IMR-90 (cell line): ENCODE results near the gene KRTAP21-1. TPM values are rescaled to one million over a fixed set of nuclear protein-coding genes. Genes with fewer than 3 reads are reported as not detected.

Experiments
- ATAC-seq: fragments of 200-7000 bp; cut with Tn5 transposase; 2 replicates; pipeline ENCODE4 v1.9.1; 2020; ENCODE audit warnings: low read depth, mild to moderate bottlenecking, moderate library complexity
- BruUV-seq: library from RNA; stranded (reverse); fragments of 400-500 nt; replicated peaks from 2 replicates; lab custom pipeline; 2021; lab: Mats Ljungman, UMichigan
- CTCF ChIA-PET: fragments of 300-600 bp; formaldehyde crosslinking; extraction: SDS; loops from one replicate; lab custom pipeline; 2021; ENCODE audit warnings: antibody characterized with exemption; lab: Yijun Ruan, JAX
- POLR2A ChIA-PET: fragments of 300-600 bp; sonication (Branson Sonifier 250); formaldehyde crosslinking; loops from one replicate; lab custom pipeline; 2022; ENCODE audit warnings: antibody characterized with exemption; ENCODE audit not compliant: unreplicated experiment; lab: Charles Lee
- DNase-seq: peaks from one replicate; pipeline ENCODE4 v3.0.0; 2013
- H2AFZ ChIP-seq: replicated peaks from 2 replicates; pipeline ENCODE3; 2013; ENCODE audit warnings: low read length, mild to moderate bottlenecking; ENCODE audit not compliant: poor library complexity
- H2AK5ac ChIP-seq: 2 replicates; pipeline ENCODE4 v1.6.1; 2013; ENCODE audit warnings: low read depth, low read length, inconsistent platforms
- H2AK9ac ChIP-seq: replicated peaks from 2 replicates; pipeline ENCODE3; 2013; ENCODE audit warnings: mild to moderate bottlenecking, low read depth, low read length, moderate library complexity; ENCODE audit not compliant: poor library complexity
- H2BK120ac ChIP-seq: 2 replicates; pipeline ENCODE4 v1.6.1; 2013; ENCODE audit warnings: low read depth, low read length, inconsistent platforms
- H2BK15ac ChIP-seq: 3 replicates; pipeline ENCODE4 v1.6.1; 2013; ENCODE audit warnings: low read depth, low read length, inconsistent platforms
- H2BK20ac ChIP-seq: 2 replicates; pipeline ENCODE4 v1.6.1; 2013; ENCODE audit warnings: low read depth, mild to moderate bottlenecking, inconsistent platforms, low read length, moderate library complexity
- H2BK5ac ChIP-seq: 2 replicates; pipeline ENCODE4 v1.6.1; 2013; ENCODE audit warnings: mild to moderate bottlenecking, low read depth, low read length, inconsistent platforms; ENCODE audit not compliant: poor library complexity, severe bottlenecking
- H3K14ac ChIP-seq: replicated peaks from 2 replicates; pipeline ENCODE4 v1.6.1; 2013; ENCODE audit warnings: low read depth, low read length, inconsistent platforms
- H3K18ac ChIP-seq: 2 replicates; pipeline ENCODE4 v1.6.1; 2013; ENCODE audit warnings: low read depth, low read length, control low read depth
- H3K23ac ChIP-seq: 2 replicates; pipeline ENCODE4 v1.6.1; 2013; ENCODE audit warnings: low read depth, low read length, inconsistent platforms
- H3K27ac ChIP-seq: 2 replicates; pipeline ENCODE4 v1.5.1; 2013; ENCODE audit warnings: mild to moderate bottlenecking, control low read depth, low read length; ENCODE audit not compliant: insufficient read depth
- H3K27me3 ChIP-seq: 2 replicates; pipeline ENCODE4 v1.6.1; 2013; ENCODE audit warnings: low read length; ENCODE audit not compliant: control insufficient read depth, insufficient read depth
- H3K36me3 ChIP-seq: 2 replicates; pipeline ENCODE4 v1.6.1; 2013; ENCODE audit warnings: low read length, mixed read lengths; ENCODE audit not compliant: control insufficient read depth, insufficient read depth
- H3K4ac ChIP-seq: 2 replicates; pipeline ENCODE4 v1.6.1; 2013; ENCODE audit warnings: low read depth, low read length, inconsistent platforms
- H3K4me1 ChIP-seq: 2 replicates; pipeline ENCODE4 v1.6.1; 2013; ENCODE audit warnings: low read length, mixed read lengths; ENCODE audit not compliant: control insufficient read depth, insufficient read depth
- H3K4me2 ChIP-seq: 2 replicates; pipeline ENCODE4 v1.6.1; 2013; ENCODE audit warnings: low read depth, mild to moderate bottlenecking, control low read depth, low read length, moderate library complexity
- H3K4me3 ChIP-seq: 2 replicates; pipeline ENCODE4 v1.5.1; 2013; ENCODE audit warnings: low read depth, mild to moderate bottlenecking, control low read depth, low read length, moderate library complexity; ENCODE audit not compliant: insufficient read depth
- H3K56ac ChIP-seq: 2 replicates; pipeline ENCODE4 v1.6.1; 2013; ENCODE audit warnings: low read length, inconsistent platforms; ENCODE audit not compliant: insufficient read depth; ENCODE audit errors: extremely low read depth
- H3K79me1 ChIP-seq, 2 experiments: 2 replicates each; pipeline ENCODE4 v1.6.1; 2013; ENCODE audit warnings: low read length in 2 of 2, inconsistent platforms in 1 of 2, low read depth in 1 of 2
- H3K9ac ChIP-seq: 2 replicates; pipeline ENCODE4 v1.6.1; 2013; ENCODE audit warnings: low read depth, low read length, control low read depth
- H3K9me1 ChIP-seq: 2 replicates; pipeline ENCODE4 v1.6.1; 2013; ENCODE audit warnings: low read length, inconsistent platforms; ENCODE audit not compliant: insufficient read depth
- H3K9me3 ChIP-seq: 2 replicates; pipeline ENCODE4 v1.6.1; 2013; ENCODE audit warnings: low read length; ENCODE audit not compliant: control insufficient read depth, insufficient read depth
- H4K20me1 ChIP-seq: 2 replicates; pipeline ENCODE4 v1.6.1; 2013; ENCODE audit warnings: low read length, inconsistent platforms; ENCODE audit not compliant: insufficient read depth
- H4K5ac ChIP-seq: 2 replicates; pipeline ENCODE4 v1.6.1; 2013; ENCODE audit warnings: mild to moderate bottlenecking, low read depth, low read length, control low read depth
- H4K8ac ChIP-seq, 2 experiments: 2 replicates each; pipeline ENCODE4 v1.6.1; 2013; ENCODE audit warnings: low read depth in 2 of 2, low read length in 2 of 2, control low read depth in 1 of 2, inconsistent platforms in 1 of 2
- H4K91ac ChIP-seq: 2 replicates; pipeline ENCODE4 v1.6.1; 2013; ENCODE audit warnings: low read depth, low read length, inconsistent platforms; ENCODE audit not compliant: insufficient read depth
- FOS ChIP-seq: fragments of 150-350 bp; IDR thresholded peaks from 2 replicates; pipeline ENCODE4 v1.6.1; 2016; ENCODE audit warnings: low read depth, low read length
- MXI1 ChIP-seq: IDR thresholded peaks from 2 replicates; pipeline ENCODE4 v1.6.1; 2012; ENCODE audit warnings: low read depth, mild to moderate bottlenecking, low read length, moderate library complexity, borderline replicate concordance
- NFE2L2 ChIP-seq: fragments of 150-350 bp; IDR thresholded peaks from 2 replicates; pipeline ENCODE4 v1.6.1; 2016; ENCODE audit warnings: low read depth, mild to moderate bottlenecking, low read length
- RAD21 ChIP-seq: IDR thresholded peaks from 2 replicates; pipeline ENCODE4 v1.6.1; 2012; ENCODE audit warnings: low read length, improper control_type of control experiment
- RCOR1 ChIP-seq: IDR thresholded peaks from 2 replicates; pipeline ENCODE4 v1.6.1; 2012; ENCODE audit warnings: mild to moderate bottlenecking, low read length, improper control_type of control experiment; ENCODE audit not compliant: insufficient replicate concordance
- RFX5 ChIP-seq: IDR thresholded peaks from 2 replicates; pipeline ENCODE4 v1.8.0; 2012; ENCODE audit warnings: low read depth, mild to moderate bottlenecking, low read length, moderate library complexity
- WGBS, 2 experiments: methylation state at CpG; one replicate each; pipeline versions ENCODE4 v1.1.5 to v1.1.7; 2013; ENCODE audit warnings: missing lambda C conversion rate in 2 of 2; ENCODE audit not compliant: insufficient read length in 1 of 2; ENCODE audit errors: extremely low coverage in 2 of 2; 5-methylcytosine and 5-hydroxymethylcytosine counted together
- dilution Hi-C: fragments of 300-500 bp; cut with HindIII; formaldehyde crosslinking; loops from one replicate; pipeline ENCODE4 v1.14.3; 2018; ENCODE audit warnings: low sequenced_read_pairs; ENCODE audit not compliant: unreplicated experiment
- in situ Hi-C: fragments of 300-500 bp; cut with MboI; formaldehyde crosslinking; loops from 3 replicates; pipeline ENCODE4 v1.14.3; 2019; ENCODE audit warnings: low sequenced_read_pairs, inconsistent platforms, mixed read lengths
- intact Hi-C: fragments of 100-400 bp; cut with micrococcal nuclease; formaldehyde crosslinking; loops from 2 replicates; pipeline ENCODE4 v1.10.0; 2022
- polyA plus RNA-seq, 3 experiments: library from polyadenylated mRNA; depleted of rRNA; stranded (reverse); fragments of >200 nt; gene quantifications; 2 replicates each; pipeline ENCODE4 v1.2.3, GENCODE V29; 2012; ENCODE audit warnings: low replicate concordance in 1 of 3
- total RNA-seq: library from RNA; depleted of rRNA; stranded (reverse); fragments of >200 nt; gene quantifications from 2 replicates; pipeline ENCODE4 v1.2.3, GENCODE V29; 2012
- TF ChIP-seq, protein P1 (sequence below): fragments of 150-350 bp; IDR thresholded peaks from 2 replicates; pipeline ENCODE4 v1.6.1; 2016; ENCODE audit warnings: low read depth, mild to moderate bottlenecking, low read length, moderate library complexity, borderline replicate concordance
- TF ChIP-seq, protein P2 (sequence below): fragments of 150-350 bp; IDR thresholded peaks from 2 replicates; pipeline ENCODE4 v1.6.1; 2017; ENCODE audit warnings: mild to moderate bottlenecking, antibody characterized with exemption, low read length, low read depth

Gene KRTAP21-1
- total and polyA plus RNA-seq, 2 of the 4 experiments (the other 2 are of a cell fraction), result not detected

DNA sequence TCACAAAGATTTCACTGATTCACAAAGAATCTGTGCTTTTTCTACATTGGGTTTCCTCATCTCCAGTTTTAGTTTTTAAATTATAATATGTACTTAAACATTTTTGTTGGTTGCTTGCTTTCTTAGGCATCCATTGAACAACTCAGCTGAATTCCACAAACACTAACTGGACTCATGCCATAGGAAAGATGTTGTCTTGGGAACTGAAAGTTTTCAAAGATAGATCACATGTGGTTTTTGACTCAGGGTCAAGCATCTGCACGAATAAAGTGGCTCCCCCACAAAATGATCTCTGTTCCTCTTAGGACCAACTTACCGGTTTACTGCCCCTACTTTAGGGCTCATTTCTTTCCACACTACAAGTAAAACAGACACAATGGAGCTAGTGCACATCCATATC lies 3.1 kb upstream of the KRTAP21-1 start:
- no peak overlapping the region for H2BK120ac ChIP-seq
- H3K4me1 ChIP-seq, result no peaks in the 10 kb centered on the region
- H2AK9ac ChIP-seq, result no peak overlapping the region
- no peak overlapping the region for H3K18ac ChIP-seq
- ChIA-PET POLR2A (no interaction called here), CTCF (no interaction called here)
- H3K4ac ChIP-seq, result no peak overlapping the region
- no peak overlapping the region for H3K23ac ChIP-seq
- no peaks in the 10 kb centered on the region for H4K20me1 ChIP-seq
- no peak for DNase-seq
- H3K79me1 ChIP-seq, result no peaks in the 10 kb centered on the region
- H4K91ac ChIP-seq, result no peak overlapping the region
- TF ChIP-seq RFX5 (no peak), NFE2L2 (no peak), MXI1 (no peak), RCOR1 (no peak), RAD21 (no peak), FOS (no peak)
- TF ChIP-seq, protein P1, sequence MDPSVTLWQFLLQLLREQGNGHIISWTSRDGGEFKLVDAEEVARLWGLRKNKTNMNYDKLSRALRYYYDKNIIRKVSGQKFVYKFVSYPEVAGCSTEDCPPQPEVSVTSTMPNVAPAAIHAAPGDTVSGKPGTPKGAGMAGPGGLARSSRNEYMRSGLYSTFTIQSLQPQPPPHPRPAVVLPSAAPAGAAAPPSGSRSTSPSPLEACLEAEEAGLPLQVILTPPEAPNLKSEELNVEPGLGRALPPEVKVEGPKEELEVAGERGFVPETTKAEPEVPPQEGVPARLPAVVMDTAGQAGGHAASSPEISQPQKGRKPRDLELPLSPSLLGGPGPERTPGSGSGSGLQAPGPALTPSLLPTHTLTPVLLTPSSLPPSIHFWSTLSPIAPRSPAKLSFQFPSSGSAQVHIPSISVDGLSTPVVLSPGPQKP, result no peak
- TF ChIP-seq, protein P2, sequence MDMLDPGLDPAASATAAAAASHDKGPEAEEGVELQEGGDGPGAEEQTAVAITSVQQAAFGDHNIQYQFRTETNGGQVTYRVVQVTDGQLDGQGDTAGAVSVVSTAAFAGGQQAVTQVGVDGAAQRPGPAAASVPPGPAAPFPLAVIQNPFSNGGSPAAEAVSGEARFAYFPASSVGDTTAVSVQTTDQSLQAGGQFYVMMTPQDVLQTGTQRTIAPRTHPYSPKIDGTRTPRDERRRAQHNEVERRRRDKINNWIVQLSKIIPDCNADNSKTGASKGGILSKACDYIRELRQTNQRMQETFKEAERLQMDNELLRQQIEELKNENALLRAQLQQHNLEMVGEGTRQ, result no peak
- in situ Hi-C loops, result no loop called here
- H3K4me3 ChIP-seq, result no peak overlapping the region
- WGBS, 2 experiments, result no CpG with 5 or more reads among the region's 2 CpGs
- no peak overlapping the region for H2BK15ac ChIP-seq
- H3K9ac ChIP-seq, result no peak overlapping the region
- no peak overlapping the region for H4K5ac ChIP-seq
- no peaks in the 10 kb centered on the region for H3K27me3 ChIP-seq
- H2AFZ ChIP-seq, result no peak overlapping the region
- H3K36me3 ChIP-seq, result no peaks in the 10 kb centered on the region
- intact Hi-C loops, result no loop called here
- H3K9me3 ChIP-seq, result peaks cover 8% of the 10 kb centered on the region
- no peak overlapping the region for H4K8ac ChIP-seq
- no peak overlapping the region for H2BK20ac ChIP-seq
- H3K27ac ChIP-seq, result no peak overlapping the region
- BruUV-seq, result no TSS peak
- no peak overlapping the region for H3K14ac ChIP-seq
- dilution Hi-C loops, result no loop called here
- no peak overlapping the region for H3K4me2 ChIP-seq
- no peak overlapping the region for H2AK5ac ChIP-seq
- H2BK5ac ChIP-seq, result no peak overlapping the region
- no peak overlapping the region for H3K56ac ChIP-seq
- ATAC-seq, result no peak
- H3K9me1 ChIP-seq, result no peaks in the 10 kb centered on the region
